Testis (tissue), 3 donors: Measurements from ENCODE around the gene UNC5B. TPM values are rescaled to one million over a fixed set of nuclear protein-coding genes. Genes with fewer than 3 reads are reported as not detected.

Source experiments
- DNase-seq: peaks from one replicate; pipeline ENCODE4 v3.0.0-alpha.2; 2019
- H3K27ac ChIP-seq, 2 donors: fragments of 200-600 bp; sonication (generic); one replicate each; pipeline ENCODE4 v1.5.1; 2019
- H3K27me3 ChIP-seq: fragments of 200-600 bp; sonication (generic); one replicate; pipeline ENCODE4 v1.5.1; 2019
- H3K36me3 ChIP-seq: fragments of 200-600 bp; sonication (generic); one replicate; pipeline ENCODE4 v1.5.1; 2017; ENCODE audit warnings: low read depth; ENCODE audit errors: missing control alignments
- H3K4me1 ChIP-seq: fragments of 200-600 bp; sonication (generic); one replicate; pipeline ENCODE4 v1.5.1; 2019
- H3K4me3 ChIP-seq, 2 donors: fragments of 200-600 bp; sonication (generic); one replicate each; pipeline ENCODE4 v1.5.1; 2017 to 2019
- H3K9me3 ChIP-seq: fragments of 200-600 bp; sonication (generic); one replicate; pipeline ENCODE4 v1.5.1; 2017
- POLR2A ChIP-seq: fragments of 450-650 bp; IDR thresholded peaks from one replicate; pipeline ENCODE4 v1.6.1; 2017; ENCODE audit warnings: antibody characterized with exemption, mild to moderate bottlenecking, moderate library complexity
- WGBS, 2 donors: methylation state at CpG; one replicate each; pipeline ENCODE4 v1.1.5; 2018; 5-methylcytosine and 5-hydroxymethylcytosine counted together
- intact Hi-C: fragments of 100-400 bp; cut with DNase I; formaldehyde crosslinking; loops from one replicate; pipeline ENCODE4 v1.15.1; 2023; ENCODE audit warnings: low total_unique reads
- polyA plus RNA-seq: library from polyadenylated mRNA; stranded (reverse); fragments of 350-450 nt; fragmentation: Illumina TruSeq; extraction: RNeasy Lipid Tissue Mini Kit (QIAGEN cat#74804); gene quantifications from one replicate; pipeline ENCODE4 v1.2.3, GENCODE V29; 2014; ENCODE audit warnings: low read depth, low replicate concordance; ENCODE audit not compliant: insufficient read depth
- total RNA-seq, 2 donors: library from RNA; depleted of rRNA; stranded (reverse); fragments of >200 nt; gene quantifications; one replicate each; pipeline ENCODE4 v1.2.3, GENCODE V29; 2016
- TF ChIP-seq, protein P1 (sequence below), 3 experiments: fragments of 450-650 bp in 2 of 3; fragments of 200-600 bp in 1 of 3; sonication (generic) in 1 of 3; IDR thresholded peaks; one replicate each; pipeline ENCODE4 v1.5.1; 2016 to 2019; ENCODE audit warnings: antibody characterized with exemption in 3 of 3, mild to moderate bottlenecking in 2 of 3, moderate library complexity in 1 of 3

UNC5B gene
- total and polyA plus RNA-seq, 3 donors from 2014 or later: 14.8 to 44.4 (median 24.4) TPM

- intact Hi-C loops: no loop called here
- 90 to 91% methylated on average over 4 of the region's 4 CpGs for WGBS, 2 donors
- Histone ChIP-seq H3K4me3 (no peak overlapping the region), H3K9me3 (no peaks in the 10 kb centered on the region), H3K27ac (no peak overlapping the region), H3K36me3 (no peaks in the 10 kb centered on the region), H3K27me3 (no peaks in the 10 kb centered on the region), H3K4me1 (peaks cover 36% of the 10 kb centered on the region)
- no peak for DNase-seq
- no peak for TF ChIP-seq POLR2A
- TF ChIP-seq, protein P1, sequence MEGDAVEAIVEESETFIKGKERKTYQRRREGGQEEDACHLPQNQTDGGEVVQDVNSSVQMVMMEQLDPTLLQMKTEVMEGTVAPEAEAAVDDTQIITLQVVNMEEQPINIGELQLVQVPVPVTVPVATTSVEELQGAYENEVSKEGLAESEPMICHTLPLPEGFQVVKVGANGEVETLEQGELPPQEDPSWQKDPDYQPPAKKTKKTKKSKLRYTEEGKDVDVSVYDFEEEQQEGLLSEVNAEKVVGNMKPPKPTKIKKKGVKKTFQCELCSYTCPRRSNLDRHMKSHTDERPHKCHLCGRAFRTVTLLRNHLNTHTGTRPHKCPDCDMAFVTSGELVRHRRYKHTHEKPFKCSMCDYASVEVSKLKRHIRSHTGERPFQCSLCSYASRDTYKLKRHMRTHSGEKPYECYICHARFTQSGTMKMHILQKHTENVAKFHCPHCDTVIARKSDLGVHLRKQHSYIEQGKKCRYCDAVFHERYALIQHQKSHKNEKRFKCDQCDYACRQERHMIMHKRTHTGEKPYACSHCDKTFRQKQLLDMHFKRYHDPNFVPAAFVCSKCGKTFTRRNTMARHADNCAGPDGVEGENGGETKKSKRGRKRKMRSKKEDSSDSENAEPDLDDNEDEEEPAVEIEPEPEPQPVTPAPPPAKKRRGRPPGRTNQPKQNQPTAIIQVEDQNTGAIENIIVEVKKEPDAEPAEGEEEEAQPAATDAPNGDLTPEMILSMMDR (IDR thresholded peaks at IDR 0.05): no peak
Observed at GRCh38 chr10:71247414-71247705, 35.0 kb downstream of the UNC5B start.

DNA sequence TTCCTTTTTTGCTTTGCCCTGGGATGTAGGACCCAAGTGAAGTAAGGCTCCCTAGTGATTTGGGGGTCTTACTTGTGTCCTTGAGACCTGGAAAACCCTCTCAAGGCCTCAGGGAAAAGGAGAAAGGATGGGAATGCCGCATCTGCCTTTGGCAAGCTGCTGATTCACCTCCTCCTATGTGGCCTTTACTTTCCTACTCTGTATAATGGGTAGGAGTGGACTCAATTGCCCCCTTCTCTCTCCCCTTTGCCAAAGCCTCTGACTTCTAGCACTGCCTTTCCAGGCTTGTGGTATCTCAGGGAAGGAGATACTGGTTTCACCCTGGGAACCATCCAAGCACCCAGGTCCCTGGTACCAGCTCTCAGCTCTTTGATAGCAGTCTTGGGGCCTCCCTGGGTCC lies 35.4 kb downstream of the UNC5B start:
- H3K27ac ChIP-seq: no peak overlapping the region
- H3K36me3 ChIP-seq: no peaks in the 10 kb centered on the region
- TF ChIP-seq POLR2A: no peak
- TF ChIP-seq, protein P1 (IDR thresholded peaks at IDR 0.05): no peak
- H3K9me3 ChIP-seq: no peaks in the 10 kb centered on the region
- H3K4me1 ChIP-seq: peaks cover 32% of the 10 kb centered on the region
- H3K27me3 ChIP-seq: no peaks in the 10 kb centered on the region
- H3K4me3 ChIP-seq: no peak overlapping the region
- intact Hi-C loops: no loop called here
- DNase-seq: no peak
- 88 to 97% methylated on average over 1 of the region's 1 CpG for WGBS, 2 donors

DNA sequence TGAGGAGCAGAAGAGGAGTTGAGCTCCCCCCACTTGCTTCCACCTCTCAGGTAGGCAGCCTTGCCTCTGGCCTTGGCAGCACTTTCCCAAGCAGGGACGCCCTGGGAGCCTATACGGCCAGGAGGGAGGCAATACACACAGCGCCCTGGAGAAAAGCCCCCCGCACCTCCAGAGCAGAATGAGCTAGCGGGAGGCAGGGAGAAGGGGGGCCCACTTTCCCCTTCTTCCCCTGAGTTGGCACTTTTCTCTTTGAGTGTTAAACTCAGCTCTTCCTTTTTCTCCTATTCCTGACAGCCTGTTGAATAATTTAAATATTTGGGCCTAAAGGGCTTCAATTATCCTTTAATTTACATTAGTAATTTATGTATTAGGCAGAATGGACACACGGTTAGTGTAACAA lies 35.8 kb downstream of the UNC5B start:
- 69 to 77% methylated on average over 6 of the region's 6 CpGs for WGBS, 2 donors
- intact Hi-C loops: no loop called here
- Histone ChIP-seq H3K27me3 (no peaks in the 10 kb centered on the region), H3K4me1 (peaks cover 28% of the 10 kb centered on the region), H3K27ac (no peak overlapping the region), H3K9me3 (no peaks in the 10 kb centered on the region), H3K4me3 (no peak overlapping the region), H3K36me3 (no peaks in the 10 kb centered on the region)
- DNase-seq: no peak
- TF ChIP-seq, protein P1 (IDR thresholded peaks at IDR 0.05): no peak
- TF ChIP-seq POLR2A: no peak

- Histone ChIP-seq H3K36me3 (no peaks in the 10 kb centered on the region), H3K27ac (no peak overlapping the region), H3K9me3 (no peaks in the 10 kb centered on the region), H3K4me1 (peaks cover 10% of the 10 kb centered on the region), H3K27me3 (no peaks in the 10 kb centered on the region), H3K4me3 (no peak overlapping the region)
- no peak for DNase-seq
- TF ChIP-seq, protein P1 (IDR thresholded peaks at IDR 0.05): no peak
- TF ChIP-seq POLR2A: no peak
- 77 to 96% methylated on average over 6 to 7 of the region's 7 CpGs for WGBS, 2 donors
- intact Hi-C loops: no loop called here
Observed at GRCh38 chr10:71249996-71250395, 37.6 kb downstream of the UNC5B start.

DNA sequence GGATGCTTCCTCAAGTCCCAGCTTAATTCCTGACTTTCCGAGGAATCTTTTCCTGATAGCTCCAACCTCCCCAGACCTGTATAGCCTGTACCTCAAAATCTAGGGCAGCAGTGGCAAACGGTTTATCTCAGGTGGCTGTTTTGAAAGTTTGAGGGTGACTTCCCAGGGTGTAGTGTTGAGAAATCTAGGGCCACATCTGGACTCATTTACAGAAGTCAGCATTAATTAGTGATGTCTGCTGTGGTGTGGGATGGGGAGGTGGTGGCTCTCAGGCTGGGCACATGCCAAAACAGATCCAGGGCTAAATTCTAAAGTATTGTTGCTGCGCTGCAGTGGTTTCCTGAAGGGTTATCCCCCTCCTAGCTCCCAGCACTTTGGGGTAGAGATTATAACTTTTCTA lies 38.0 kb downstream of the UNC5B start:
- Histone ChIP-seq H3K27me3 (no peaks in the 10 kb centered on the region), H3K27ac (no peak overlapping the region), H3K4me1 (peaks cover 6% of the 10 kb centered on the region), H3K9me3 (no peaks in the 10 kb centered on the region), H3K4me3 (no peak overlapping the region), H3K36me3 (no peaks in the 10 kb centered on the region)
- 85 to 88% methylated on average over 3 of the region's 3 CpGs for WGBS, 2 donors
- DNase-seq: no peak
- TF ChIP-seq, protein P1 (IDR thresholded peaks at IDR 0.05): no peak
- TF ChIP-seq POLR2A: no peak
- intact Hi-C loops: no loop called here
